ENCODE measurements around the gene CCDC180.
"Not testable (repeated sequence)": the region's sequence is repeated elsewhere in the genome, so short reads cannot be mapped to it uniquely, and the experiment has no call there.

The CCDC180 gene

GRCh38 chr9:97307500-97308163 is at the start of gene CCDC180:
CCDC180 (plus strand) TSS chr9:97307659; CDS start chr9:97308064, 405 bp downstream.
- no peak for FAIRE-seq

DNA sequence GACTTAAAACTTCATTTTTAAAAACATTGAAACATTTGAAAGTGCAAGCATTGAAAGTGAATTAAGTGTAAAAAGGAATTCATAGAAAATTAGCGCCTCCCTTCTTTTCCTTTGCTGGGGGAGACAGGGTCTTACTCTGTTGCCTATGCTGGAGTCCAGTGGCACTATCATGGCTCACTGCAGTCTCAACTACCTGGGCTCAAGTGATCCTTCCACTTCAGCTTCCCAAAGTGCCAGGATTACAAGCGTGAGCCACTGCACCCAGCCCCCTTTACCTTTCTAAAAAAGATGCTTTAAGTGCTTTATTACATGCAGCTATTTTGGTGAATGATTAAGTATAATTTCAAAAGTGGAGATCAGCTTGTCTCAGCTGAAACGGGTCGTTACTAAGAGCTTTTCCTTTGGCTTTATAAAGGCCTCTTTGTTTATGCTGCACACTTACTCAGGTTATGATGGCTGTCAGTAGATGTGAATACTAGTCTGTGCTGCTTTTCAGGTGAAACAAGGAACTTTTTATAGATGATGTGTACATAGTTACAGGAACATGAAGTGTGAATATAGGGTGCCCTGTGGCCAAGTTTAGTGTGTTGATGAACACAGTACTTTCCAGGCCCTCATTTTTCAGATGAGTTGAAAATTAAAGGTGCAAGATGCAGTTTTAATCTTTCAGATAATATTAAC is 47.5 kb upstream of the CCDC180 start:
- FAIRE-seq: not testable (repeated sequence)

GRCh38 chr9:97271292-97271691 is 36.2 kb upstream of the CCDC180 start:
- no peak for FAIRE-seq

- FAIRE-seq: no peak
Observed at GRCh38 chr9:97272072-97272471, 35.4 kb upstream of the CCDC180 start.

DNA sequence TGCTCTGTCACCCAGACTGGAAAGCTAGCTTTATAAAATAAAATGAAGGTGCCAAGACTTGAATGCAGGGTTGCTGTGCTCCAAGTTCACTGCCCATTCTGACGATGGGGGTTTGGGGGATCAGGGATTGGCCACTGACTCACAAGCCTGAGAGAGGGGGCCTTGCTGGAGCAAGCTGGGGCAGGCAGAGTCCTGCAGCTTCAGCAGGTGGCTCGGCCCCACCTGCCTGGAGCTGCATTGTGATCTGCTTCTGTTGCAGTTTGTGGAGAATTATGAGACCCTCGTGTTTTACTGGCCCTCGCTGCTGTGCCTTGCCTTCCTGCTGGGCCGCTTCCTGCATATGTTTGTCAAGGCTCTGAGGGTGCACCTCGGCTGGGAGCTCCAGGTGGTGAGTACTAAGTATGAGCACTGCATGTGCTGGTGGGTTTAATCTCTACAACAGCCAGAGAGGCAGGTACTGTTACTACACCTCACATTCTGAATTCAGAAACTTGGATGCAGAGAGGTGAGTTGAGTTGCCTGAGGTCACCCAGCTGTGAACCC is 31.1 kb upstream of the CCDC180 start:
- FAIRE-seq: no peak

DNA sequence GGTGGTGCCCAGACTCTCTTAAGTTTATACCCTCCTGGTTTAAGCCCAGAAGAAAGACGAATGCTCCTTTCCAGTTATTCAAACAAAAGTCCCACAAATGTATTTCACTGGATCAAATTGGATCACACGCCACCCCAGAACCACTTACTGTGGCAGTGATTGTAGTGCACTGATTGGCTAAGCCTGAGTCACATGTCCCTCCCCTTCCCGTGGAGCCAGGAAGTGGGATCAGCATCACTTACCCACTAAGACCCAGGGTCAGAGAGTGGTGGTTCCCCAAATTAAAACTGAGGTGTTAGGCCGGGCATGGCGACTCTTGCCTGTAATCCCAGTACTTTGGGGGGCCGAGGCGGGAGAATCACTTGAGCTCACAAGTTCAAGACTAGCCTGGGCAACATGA is 29.5 kb upstream of the CCDC180 start:
- FAIRE-seq: no peak

DNA sequence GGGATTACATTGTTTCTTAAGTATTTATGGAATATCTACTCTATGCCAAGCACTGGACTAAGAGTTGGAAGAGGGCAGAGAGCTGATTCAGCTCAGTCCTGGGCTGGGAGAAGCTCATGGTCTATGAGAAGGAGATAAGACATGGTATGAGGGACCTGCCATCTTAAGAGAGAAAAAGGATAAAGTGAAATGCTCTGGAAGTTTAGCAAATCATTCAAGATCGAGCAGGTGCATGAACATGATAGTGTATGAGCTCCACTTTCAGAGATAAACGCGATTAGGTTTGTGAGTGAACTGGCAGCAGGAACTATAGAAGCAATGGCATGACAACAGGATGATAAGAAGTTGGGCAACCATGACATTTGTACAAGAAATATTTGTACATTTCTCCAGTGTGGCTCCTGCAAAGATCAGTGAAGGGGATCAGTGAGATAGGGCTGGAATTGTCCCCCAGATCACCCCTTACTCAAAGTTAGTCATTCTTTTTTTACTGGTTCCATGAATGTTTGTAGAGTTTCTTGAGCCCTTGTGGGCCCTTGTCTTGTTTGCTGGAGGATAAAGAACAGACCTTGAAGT is 26.6 kb upstream of the CCDC180 start:
- FAIRE-seq: no peak

GRCh38 chr9:97283768-97284167 is 23.7 kb upstream of the CCDC180 start:
- FAIRE-seq: no peak

GRCh38 chr9:97284798-97285197 is 22.7 kb upstream of the CCDC180 start:
- no peak for FAIRE-seq

DNA sequence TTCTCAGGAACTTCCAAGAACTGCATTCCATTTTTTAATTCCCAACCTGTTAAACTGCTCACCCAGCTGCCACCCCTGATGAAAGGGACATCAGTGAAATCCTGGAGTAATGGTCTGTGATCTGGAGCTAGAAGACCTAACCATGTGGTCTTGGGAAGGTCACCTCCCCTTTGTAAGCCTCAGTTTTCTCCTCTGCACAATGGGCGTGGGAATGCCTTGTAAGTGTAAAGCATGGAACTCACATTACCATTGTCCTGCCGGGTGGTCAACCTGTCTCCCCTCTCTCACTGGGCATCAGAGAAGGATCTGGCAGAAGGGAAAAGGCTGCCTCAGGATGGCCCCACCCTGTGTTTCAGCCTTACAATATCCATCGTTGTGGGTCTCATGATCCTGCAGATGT is 15.3 kb upstream of the CCDC180 start:
- no peak for FAIRE-seq

DNA sequence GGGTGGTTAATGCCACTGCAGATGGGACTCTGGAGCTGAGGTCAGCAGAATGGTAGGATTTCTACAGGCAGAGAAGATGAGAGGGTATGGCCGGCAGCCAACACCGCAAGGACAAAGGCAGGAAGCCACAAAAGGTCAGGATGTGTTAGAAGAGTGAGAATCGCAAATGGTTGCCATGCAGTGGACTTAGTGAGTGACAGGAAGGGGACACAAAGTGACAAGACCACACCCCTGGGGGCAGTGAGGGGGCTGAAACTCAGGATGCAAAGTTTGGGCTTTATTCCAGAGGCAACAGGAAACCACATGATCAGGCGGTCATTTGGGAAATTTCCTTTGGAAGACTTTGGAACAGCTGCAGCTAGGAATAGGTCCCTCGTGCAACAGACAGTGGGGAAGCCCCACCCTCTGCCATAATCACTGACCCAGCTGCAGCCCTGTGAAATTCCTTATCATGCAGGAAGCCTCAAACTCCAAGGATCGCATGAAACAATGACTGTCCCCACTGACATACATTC is 14.2 kb upstream of the CCDC180 start:
- no peak for FAIRE-seq

GRCh38 chr9:97293818-97294217 is 13.6 kb upstream of the CCDC180 start:
- no peak for FAIRE-seq

DNA sequence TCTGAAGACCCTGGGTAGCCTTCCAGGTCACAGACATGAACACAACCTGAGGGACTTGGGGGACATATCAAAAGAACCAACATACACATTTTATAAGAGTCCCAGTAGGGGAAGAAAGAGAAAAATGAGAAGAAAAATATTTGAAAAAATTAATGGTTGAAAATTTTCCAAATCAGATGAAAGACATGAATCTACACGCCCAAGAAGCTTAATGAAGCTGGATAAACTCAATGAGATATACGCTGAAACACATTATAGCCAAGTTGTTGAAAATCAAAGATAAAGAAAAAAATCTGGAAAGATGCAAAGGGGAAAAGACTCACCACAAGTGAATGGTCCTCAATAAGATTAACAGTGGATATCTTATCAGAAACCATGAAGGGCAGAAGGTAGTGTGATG is 9.6 kb upstream of the CCDC180 start:
- FAIRE-seq: no peak

- FAIRE-seq: no peak
Observed at GRCh38 chr9:97299809-97300414, 7.5 kb upstream of the CCDC180 start.

- FAIRE-seq: no peak
Observed at GRCh38 chr9:97300586-97300985, 6.9 kb upstream of the CCDC180 start.

DNA sequence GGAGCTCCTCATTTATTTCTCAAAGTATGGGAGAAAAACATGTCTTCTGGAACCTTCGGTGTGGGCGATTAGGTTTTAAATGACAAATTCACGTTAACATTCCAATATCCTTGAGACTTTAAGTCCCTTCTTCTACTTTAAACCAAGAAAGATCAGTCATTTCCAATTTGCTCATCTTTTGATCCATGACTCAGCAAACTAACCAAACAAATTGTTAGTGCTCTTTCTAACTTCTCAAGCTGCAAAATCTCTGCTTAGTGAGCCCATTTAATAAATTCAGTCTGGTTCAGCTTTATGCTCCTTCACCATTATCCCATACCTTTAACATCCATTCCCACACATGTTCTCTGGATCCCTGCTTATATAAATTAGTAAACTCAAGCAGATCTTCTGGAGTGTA is 5.5 kb upstream of the CCDC180 start:
- FAIRE-seq: no peak

GRCh38 chr9:97304586-97304985 is 2.9 kb upstream of the CCDC180 start:
- FAIRE-seq: no peak

DNA sequence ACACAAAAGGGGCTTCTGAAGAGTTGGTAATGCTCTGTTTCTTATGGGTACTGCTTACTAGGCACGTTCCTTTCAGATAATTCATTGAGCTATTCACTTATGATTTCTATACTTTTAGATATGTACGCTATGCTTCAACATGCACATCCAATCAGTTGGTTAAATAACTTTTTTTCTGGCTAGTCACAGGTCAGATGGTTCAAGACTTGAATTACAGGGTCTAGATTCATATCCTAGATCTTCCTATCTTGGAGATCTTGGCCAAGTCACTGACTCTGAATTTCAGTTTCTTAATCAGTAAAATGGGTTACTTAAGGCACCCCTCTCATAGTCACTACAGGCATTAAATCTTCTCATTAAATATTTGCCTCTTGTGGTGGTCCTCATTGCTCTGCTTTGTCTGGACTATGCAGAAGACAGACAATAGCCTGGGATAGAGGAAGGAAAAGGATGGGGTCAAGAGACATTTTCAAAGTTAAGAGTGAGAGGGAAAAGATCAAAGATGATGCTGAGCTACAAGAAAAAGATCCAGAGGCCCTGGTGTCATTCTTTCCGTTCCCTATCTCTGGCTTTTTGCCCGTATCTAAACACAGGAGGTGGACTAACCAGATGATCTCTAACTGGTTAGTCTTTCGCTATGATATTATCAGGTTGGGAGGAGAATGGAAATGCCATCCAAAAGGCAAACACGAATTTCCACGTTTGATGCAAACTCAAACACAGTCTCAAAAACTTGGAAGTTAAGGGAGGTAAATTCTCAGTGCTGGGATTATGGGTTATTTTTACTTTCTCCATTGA is 1.8 kb upstream of the CCDC180 start:
- FAIRE-seq: no peak

GRCh38 chr9:97307091-97307490 is 368 bp upstream of the CCDC180 start:
- FAIRE-seq: no peak

DNA sequence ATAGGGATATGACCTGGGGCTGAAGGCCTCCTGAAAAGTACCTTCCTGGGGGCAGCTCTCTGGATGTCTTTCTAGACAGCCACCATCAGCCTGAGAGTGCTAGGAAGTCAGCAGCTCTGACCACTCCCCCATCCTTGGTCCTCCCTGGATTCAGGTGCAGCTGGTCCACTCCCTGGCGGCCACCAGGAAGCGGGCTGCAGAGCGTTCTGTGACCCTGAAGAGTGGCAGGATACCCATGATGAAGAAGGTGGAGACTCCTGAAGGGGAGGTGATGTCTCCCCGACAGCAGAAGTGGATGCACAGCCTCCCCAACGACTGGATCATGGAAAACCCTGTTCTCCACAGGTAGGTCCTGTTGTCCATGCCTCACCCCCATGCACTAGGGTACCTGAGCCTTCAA is 1.8 kb downstream of the CCDC180 start:
- FAIRE-seq: no peak

GRCh38 chr9:97310023-97310422 is 2.6 kb downstream of the CCDC180 start:
- no peak for FAIRE-seq

DNA sequence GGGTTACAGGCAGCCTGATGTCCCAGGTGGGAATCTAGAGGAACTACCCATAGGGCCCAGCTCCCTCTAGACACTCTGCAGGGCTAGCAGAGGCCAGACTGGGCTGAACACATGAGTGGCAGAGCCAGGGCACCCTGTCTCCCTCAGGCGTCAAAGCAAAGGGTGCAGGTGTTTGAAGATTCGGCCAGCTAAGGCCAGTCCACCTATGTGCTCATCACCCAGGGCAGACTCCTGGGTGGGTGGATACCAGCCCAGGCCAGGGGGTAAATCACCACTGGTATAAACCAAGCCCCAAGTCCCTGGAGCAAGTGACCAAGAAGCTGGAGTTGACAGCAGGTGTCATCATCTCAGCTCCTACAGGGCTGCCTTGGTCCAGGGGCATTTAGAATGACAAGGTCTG is 3.4 kb downstream of the CCDC180 start:
- no peak for FAIRE-seq
